Adrenal gland (tissue), 5 donors: ENCODE results near the gene SLC34A3.

Experiments used
- POLR2A ChIP-seq, 2 donors: fragments of 450-650 bp; IDR thresholded peaks; one replicate each; pipeline ENCODE4 v1.6.1; 2017; ENCODE audit warnings: antibody characterized with exemption in 2 of 2, mild to moderate bottlenecking in 2 of 2, moderate library complexity in 1 of 2
- TF ChIP-seq, protein P1 (sequence below), 6 experiments: fragments of 450-650 bp in 4 of 6; fragments of 200-600 bp in 2 of 6; sonication (generic) in 1 of 6; IDR thresholded peaks; 1 replicate in 5 of 6; 2 replicates in 1 of 6; pipeline versions ENCODE4 v1.5.1 to v1.8.0; 2016 to 2021; ENCODE audit warnings: antibody characterized with exemption in 6 of 6, mild to moderate bottlenecking in 2 of 6, moderate library complexity in 1 of 6
- donor health status: DM: no; HTN: no; CAD: no.

DNA sequence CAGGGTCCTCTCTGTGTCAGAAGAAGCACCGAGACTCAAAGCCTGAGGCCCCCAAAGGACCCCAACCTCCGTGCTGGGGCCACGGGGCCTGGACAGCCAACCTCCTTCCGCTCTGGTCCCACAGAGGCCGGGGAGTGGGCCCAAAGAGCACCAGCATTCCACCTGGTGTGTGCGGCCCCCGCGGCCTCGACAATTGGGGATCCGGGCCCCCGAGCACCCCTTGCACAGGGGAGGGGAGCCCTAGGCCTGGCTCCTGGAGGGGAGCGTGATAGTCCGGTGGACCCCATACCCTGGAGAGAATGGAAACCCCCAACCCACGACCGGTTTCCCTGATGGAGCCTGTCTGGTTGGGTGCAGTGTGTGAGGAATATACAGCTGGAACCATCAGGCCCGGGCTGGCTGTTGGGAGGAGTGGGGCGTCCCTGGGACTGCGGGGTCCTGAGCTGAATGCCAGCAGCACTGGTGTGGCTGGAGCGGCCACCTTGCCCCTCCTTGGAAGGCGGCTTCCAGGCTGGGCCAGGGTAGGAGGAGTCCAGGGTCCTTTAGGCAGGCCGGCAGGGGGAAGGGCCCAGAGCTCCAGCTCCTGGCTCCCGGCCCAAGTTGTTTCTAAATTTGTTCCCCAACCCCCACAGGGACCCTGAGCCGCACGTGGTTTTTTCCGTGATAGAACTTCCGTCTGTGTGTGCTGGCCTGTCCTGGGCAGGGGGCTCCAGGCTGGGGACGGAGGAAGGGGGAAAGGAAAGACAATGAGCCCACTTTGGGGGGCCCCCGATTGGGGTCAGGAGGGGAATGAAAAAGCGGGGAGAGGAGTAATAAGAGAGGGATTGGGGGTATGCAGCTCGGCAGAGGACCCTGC lies 46.0 kb downstream of the SLC34A3 start:
- TF ChIP-seq, protein P1, sequence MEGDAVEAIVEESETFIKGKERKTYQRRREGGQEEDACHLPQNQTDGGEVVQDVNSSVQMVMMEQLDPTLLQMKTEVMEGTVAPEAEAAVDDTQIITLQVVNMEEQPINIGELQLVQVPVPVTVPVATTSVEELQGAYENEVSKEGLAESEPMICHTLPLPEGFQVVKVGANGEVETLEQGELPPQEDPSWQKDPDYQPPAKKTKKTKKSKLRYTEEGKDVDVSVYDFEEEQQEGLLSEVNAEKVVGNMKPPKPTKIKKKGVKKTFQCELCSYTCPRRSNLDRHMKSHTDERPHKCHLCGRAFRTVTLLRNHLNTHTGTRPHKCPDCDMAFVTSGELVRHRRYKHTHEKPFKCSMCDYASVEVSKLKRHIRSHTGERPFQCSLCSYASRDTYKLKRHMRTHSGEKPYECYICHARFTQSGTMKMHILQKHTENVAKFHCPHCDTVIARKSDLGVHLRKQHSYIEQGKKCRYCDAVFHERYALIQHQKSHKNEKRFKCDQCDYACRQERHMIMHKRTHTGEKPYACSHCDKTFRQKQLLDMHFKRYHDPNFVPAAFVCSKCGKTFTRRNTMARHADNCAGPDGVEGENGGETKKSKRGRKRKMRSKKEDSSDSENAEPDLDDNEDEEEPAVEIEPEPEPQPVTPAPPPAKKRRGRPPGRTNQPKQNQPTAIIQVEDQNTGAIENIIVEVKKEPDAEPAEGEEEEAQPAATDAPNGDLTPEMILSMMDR (IDR thresholded peaks at IDR 0.05): no peak
- TF ChIP-seq POLR2A (IDR thresholded peaks at IDR 0.05): no peak
